ENCODE measurements around the gene ZC3H10. TPM values are rescaled to one million over a fixed set of nuclear protein-coding genes. Genes with fewer than 3 reads are reported as not detected.
A peak's percentile ranks its signal among the peaks of the same experiment; 100 is the strongest.

The ZC3H10 gene
- total RNA-seq, 1 donor from 2014 or later, result 2.0 TPM

DNA sequence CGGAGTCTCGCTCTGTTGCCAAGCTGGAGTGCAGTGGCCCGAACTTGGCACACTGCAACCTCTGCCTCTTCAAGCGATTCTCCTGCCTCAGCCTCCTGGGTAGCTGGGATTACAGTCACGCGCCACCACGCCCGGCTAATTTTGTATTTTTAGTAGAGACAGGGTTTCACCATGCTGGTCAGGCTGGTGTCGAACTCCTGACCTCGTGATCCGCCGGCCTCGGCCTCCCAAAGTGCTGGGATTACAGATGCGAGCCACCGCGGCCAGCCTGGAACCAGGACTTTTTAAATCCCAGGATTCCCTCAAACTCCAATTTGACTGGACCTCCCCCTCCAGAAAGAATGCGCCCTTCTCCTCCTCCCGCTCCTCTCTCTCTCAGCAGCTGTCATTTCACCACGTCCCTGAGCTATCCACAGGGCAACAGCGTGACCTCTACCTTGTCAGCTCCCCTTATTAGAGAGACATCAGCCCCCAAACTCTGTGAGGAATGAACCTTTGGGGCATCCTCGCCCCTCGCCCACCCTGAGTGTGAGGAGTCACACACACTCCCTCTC, 12.0 kb downstream of the ZC3H10 start:
- Histone ChIP-seq H3K36me3 (peaks cover 4 to 46% of the 10 kb centered on the region in 2 donors), H3K4me1 (peaks cover 35% of the 10 kb centered on the region), H3K4me3 (peak overlapping the region; percentile 75 to 86), H3K27ac (peak overlapping the region; percentile 95), H3K27me3 (no peaks in the 10 kb centered on the region), H3K9me3 (no peaks in the 10 kb centered on the region)
- intact Hi-C loops (cut with DNase I), result loop anchor here (10.0 kb wide), 1 partner anchor 95 kb away; the partner anchor contains the start of genes NABP2 and RNF41
- no peak for TF ChIP-seq POLR2AphosphoS5 (IDR thresholded peaks at IDR 0.05; ENCODE audit: insufficient read depth in 1 of 2, low read depth in 1 of 2)
- TF ChIP-seq CTCF (IDR thresholded peaks at IDR 0.05), result no peak
- no peak for TF ChIP-seq POLR2A (IDR thresholded peaks at IDR 0.05)
- DNase-seq (ENCODE audit: extremely low spot score in 2 of 2), result no peak

DNA sequence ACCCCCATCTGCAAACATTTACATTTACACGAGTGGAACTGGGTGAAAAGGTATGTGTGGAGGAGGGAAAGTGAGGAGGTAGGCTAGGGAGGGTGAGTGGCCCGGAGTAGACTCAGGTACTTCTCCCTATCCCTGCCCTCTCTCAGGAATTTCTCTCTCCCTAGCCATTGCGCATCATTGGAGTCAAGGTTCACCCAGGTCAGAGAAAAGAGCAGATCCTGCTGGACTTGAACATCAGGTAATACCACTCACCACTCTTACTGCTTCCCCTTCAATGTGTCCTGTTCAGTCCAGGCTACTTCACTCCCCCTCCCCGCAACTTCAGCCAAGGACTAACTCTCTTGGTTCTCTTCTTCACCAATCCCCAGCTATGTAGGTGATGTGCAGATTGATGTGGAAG, 12.8 kb downstream of the ZC3H10 start:
- TF ChIP-seq CTCF (IDR thresholded peaks at IDR 0.05) (no peak), POLR2AphosphoS5 (IDR thresholded peaks at IDR 0.05; ENCODE audit: insufficient read depth in 1 of 2, low read depth in 1 of 2) (no peak), POLR2A (IDR thresholded peaks at IDR 0.05) (no peak)
- intact Hi-C loops (cut with DNase I), result no loop called here
- Histone ChIP-seq H3K4me1 (peaks cover 33% of the 10 kb centered on the region), H3K4me3 (no peak overlapping the region), H3K27me3 (no peaks in the 10 kb centered on the region), H3K27ac (no peak overlapping the region), H3K36me3 (peaks cover 4 to 54% of the 10 kb centered on the region in 2 donors), H3K9me3 (no peaks in the 10 kb centered on the region)
- DNase-seq (ENCODE audit: extremely low spot score in 2 of 2), result no peak

DNA sequence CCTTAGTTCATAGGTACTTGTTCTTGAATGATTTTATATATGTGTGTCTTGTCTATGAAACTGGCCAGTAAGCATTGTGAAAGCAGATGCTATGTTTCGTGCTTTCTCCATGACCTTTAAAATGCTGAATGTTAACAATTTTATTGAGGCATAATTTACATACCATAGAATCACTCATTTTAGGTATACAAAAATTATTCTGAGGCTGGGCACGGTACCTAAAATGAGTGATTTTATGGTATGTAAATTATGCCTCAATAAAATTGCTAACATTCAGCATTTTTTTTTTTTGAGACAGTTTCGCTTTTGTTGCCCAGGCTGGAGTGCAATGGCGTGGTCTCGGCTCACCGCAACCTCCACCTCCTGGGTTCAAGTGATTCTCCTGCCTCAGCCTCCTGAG, 16.8 kb downstream of the ZC3H10 start:
- no peak for DNase-seq (ENCODE audit: extremely low spot score in 2 of 2)
- H3K27ac ChIP-seq, result no peak overlapping the region
- no peaks in the 10 kb centered on the region for H3K27me3 ChIP-seq
- no peaks in the 10 kb centered on the region for H3K9me3 ChIP-seq
- H3K4me1 ChIP-seq, result peaks cover 7% of the 10 kb centered on the region
- intact Hi-C loops (cut with DNase I), result no loop called here
- H3K4me3 ChIP-seq, result no peak overlapping the region
- peaks cover 4 to 92% of the 10 kb centered on the region in 2 donors for H3K36me3 ChIP-seq
- no peak for TF ChIP-seq POLR2AphosphoS5 (IDR thresholded peaks at IDR 0.05; ENCODE audit: insufficient read depth in 1 of 2, low read depth in 1 of 2)
- no peak for TF ChIP-seq CTCF (IDR thresholded peaks at IDR 0.05)
- no peak for TF ChIP-seq POLR2A (IDR thresholded peaks at IDR 0.05)

DNA sequence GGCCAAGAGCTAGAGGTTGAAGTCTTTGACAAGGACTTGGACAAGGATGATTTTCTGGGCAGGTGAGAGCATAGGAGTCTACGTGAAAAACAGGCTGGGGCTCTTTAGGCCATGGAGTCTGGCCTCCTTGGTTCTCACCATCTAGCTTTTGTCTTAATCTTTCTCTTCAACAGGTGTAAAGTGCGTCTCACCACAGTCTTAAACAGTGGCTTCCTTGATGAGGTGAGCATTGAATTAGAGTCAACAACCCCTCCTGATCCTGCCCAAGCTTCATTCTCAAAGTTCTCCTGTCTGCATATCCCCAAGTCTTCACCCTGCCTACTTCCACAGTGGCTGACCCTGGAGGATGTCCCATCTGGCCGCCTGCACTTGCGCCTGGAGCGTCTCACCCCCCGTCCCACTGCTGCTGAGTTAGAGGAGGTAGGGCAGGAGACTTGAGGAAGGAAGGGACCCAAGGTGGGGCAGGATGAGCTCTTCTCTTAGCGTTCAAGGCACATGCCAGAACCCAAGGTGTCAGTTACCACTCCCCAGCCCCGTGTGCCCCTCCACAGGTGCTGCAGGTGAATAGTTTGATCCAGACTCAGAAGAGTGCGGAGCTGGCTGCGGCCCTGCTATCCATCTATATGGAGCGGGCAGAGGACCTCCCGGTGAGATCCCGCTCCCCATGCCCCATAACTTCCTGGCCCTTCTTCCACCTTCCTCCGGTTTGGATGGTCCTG, 19.9 kb downstream of the ZC3H10 start:
- Histone ChIP-seq H3K36me3 (peaks cover 4 to 94% of the 10 kb centered on the region in 2 donors), H3K9me3 (no peaks in the 10 kb centered on the region), H3K4me1 (peaks cover 2% of the 10 kb centered on the region), H3K27me3 (no peaks in the 10 kb centered on the region), H3K27ac (no peak overlapping the region), H3K4me3 (no peak overlapping the region)
- intact Hi-C loops (cut with DNase I), result no loop called here
- no peak for DNase-seq (ENCODE audit: extremely low spot score in 2 of 2)
- no peak for TF ChIP-seq POLR2A (IDR thresholded peaks at IDR 0.05)
- TF ChIP-seq CTCF (IDR thresholded peaks at IDR 0.05), result no peak
- no peak for TF ChIP-seq POLR2AphosphoS5 (IDR thresholded peaks at IDR 0.05; ENCODE audit: insufficient read depth in 1 of 2, low read depth in 1 of 2)

Measured in vagina (tissue), 2 donors.